Measurements from ENCODE around the gene GABRG3. TPM values are rescaled to one million over a fixed set of nuclear protein-coding genes. Genes with fewer than 3 reads are reported as not detected.

Gene GABRG3
- total and polyA plus RNA-seq, 7 donors = under 0.01 to 0.28 (median 0.05) TPM; not detected in 3

DNA sequence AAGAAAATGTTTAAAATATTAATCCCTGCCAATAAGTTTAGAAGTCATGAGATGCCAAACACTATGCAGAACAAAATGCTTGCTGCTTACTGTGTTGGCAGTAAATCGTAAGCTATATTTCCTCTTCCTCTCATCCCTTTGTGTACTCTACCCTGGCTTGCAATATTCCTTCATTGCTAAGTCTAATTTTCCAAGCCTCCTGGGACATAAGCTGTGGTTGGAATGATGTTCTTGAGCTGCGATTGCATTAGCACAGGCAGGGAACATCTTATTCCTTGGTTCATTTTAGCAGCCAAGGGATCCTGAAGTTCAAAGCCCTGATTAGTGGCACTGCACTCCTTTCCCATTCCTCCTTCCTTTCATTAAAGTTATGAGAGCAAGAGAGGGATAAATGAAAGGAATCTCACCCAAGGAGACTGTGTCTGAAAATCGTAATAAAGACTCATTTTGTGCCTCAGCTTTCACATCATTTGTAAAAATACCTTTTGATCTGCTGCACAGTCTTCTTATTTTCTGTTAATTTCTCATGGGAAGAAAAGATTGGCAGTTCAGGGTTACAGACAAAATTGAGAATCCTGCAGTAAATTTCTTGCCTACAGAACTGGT, 592.9 kb downstream of the GABRG3 start:
- DNase-seq = no peak
- H3K4me1 ChIP-seq = no peaks in the 10 kb centered on the region
- 78 to 80% methylated on average over 3 of the region's 3 CpGs for WGBS, 2 donors
- H3K27ac ChIP-seq = no peak overlapping the region
- H3K36me3 ChIP-seq = no peaks in the 10 kb centered on the region
- peaks cover 0 to 3% (median 0%) of the 10 kb centered on the region in 4 donors for H3K9me3 ChIP-seq
- TF ChIP-seq, protein P1, sequence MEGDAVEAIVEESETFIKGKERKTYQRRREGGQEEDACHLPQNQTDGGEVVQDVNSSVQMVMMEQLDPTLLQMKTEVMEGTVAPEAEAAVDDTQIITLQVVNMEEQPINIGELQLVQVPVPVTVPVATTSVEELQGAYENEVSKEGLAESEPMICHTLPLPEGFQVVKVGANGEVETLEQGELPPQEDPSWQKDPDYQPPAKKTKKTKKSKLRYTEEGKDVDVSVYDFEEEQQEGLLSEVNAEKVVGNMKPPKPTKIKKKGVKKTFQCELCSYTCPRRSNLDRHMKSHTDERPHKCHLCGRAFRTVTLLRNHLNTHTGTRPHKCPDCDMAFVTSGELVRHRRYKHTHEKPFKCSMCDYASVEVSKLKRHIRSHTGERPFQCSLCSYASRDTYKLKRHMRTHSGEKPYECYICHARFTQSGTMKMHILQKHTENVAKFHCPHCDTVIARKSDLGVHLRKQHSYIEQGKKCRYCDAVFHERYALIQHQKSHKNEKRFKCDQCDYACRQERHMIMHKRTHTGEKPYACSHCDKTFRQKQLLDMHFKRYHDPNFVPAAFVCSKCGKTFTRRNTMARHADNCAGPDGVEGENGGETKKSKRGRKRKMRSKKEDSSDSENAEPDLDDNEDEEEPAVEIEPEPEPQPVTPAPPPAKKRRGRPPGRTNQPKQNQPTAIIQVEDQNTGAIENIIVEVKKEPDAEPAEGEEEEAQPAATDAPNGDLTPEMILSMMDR (IDR thresholded peaks at IDR 0.05) = no peak
- TF ChIP-seq EP300 (IDR thresholded peaks at IDR 0.05) (no peak), POLR2AphosphoS5 (IDR thresholded peaks at IDR 0.05) (no peak), POLR2A (IDR thresholded peaks at IDR 0.05) (no peak)
- intact Hi-C loops (cut with DNase I) = no loop called here
- no peak overlapping the region for H3K4me3 ChIP-seq
- no peaks in the 10 kb centered on the region for H3K27me3 ChIP-seq

DNA sequence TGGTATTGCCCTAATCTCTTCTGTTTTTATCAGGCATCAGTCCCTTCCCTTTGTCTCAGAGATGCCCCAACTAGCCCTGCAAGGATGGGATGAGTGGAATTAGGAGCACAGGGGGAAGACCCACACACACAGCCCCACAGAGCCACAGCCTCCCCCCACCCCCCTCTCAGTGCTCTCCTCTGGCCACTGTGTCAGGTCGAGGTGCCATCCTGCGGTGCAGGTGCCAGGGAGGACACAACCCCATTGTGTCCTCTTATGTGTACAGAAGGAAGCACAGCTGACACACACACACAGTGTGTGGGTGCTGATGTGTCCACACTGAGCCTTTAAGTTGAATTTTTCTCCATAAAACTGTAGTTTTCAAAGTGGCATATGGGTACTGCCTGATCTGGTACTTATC, 593.7 kb downstream of the GABRG3 start:
- DNase-seq = no peak
- WGBS, 2 donors = 80 to 85% methylated on average over 2 of the region's 2 CpGs
- intact Hi-C loops (cut with DNase I) = no loop called here

DNA sequence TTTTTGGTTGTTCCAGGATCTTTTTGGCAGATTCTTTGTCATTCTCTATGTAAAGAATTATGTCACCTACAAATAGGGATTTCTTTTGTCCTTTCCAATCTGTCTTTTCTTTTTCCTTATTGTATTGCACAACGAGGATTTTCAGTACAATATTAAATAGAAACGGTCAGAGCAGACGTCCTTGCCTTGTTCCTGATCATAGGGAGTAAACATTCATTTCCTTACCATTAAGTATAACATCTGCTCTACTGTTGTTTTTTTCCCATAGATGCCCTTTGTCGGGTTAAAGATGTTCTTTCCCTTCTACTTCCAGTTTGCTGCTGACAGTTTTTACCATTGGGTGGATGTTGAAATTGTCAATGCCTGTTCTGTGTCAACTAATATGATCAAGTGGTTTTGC, 599.8 kb downstream of the GABRG3 start:
- intact Hi-C loops (cut with DNase I) = no loop called here
- Histone ChIP-seq H3K4me3 (no peak overlapping the region), H3K9me3 (no peaks in the 10 kb centered on the region), H3K27ac (no peak overlapping the region), H3K27me3 (no peaks in the 10 kb centered on the region), H3K36me3 (no peaks in the 10 kb centered on the region), H3K4me1 (no peaks in the 10 kb centered on the region)
- DNase-seq = no peak
- 63 to 64% methylated on average over 4 of the region's 4 CpGs for WGBS, 2 donors
- TF ChIP-seq, protein P1 (IDR thresholded peaks at IDR 0.05) = no peak
- TF ChIP-seq EP300 (IDR thresholded peaks at IDR 0.05) (no peak), POLR2A (IDR thresholded peaks at IDR 0.05) (no peak), POLR2AphosphoS5 (IDR thresholded peaks at IDR 0.05) (no peak)

More for the DNA sequence above, 593.7 kb downstream of the GABRG3 start:
- no peak overlapping the region for H3K4me3 ChIP-seq
- H3K4me1 ChIP-seq = no peaks in the 10 kb centered on the region
- H3K36me3 ChIP-seq = no peaks in the 10 kb centered on the region
- TF ChIP-seq POLR2A (IDR thresholded peaks at IDR 0.05) = no peak
- no peak for TF ChIP-seq EP300 (IDR thresholded peaks at IDR 0.05)
- TF ChIP-seq, protein P1 (IDR thresholded peaks at IDR 0.05) = no peak
- TF ChIP-seq POLR2AphosphoS5 (IDR thresholded peaks at IDR 0.05) = no peak
- no peaks in the 10 kb centered on the region for H3K27me3 ChIP-seq
- peaks cover 0 to 3% (median 0%) of the 10 kb centered on the region in 4 donors for H3K9me3 ChIP-seq
- H3K27ac ChIP-seq = no peak overlapping the region

DNA sequence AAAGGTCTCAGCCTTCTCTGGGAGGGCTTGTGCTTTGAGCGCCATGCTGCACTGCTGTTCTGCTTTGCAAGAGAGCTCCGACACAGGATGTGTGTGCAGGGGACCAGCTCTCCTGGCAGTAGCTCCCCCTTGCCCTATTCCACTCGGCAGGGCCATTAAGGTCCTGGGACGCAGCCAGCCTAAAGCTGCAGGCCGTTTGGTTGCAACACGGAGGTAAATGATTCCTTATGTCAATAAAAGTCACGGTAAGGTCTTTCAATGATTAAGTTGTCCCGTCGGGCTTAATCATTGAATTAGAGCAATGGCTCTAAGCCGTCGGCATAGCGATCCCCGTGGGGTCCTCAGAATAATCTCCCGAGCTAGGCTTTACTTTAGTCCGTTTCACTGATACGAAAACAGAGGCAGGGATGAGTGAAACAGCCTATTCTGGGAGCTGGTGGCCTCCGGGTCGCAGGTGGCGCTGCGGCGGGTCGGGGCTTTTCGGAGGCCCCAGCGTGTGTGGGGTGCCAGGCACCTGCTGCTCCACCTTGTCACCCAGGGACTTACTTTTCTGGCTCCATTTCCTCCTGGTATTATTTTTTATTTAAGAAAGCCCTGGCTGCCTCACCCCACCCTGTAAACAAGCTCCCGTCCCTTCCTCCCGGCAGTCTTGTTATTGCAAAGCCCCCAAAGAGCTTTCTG, 603.0 kb downstream of the GABRG3 start:
- no peaks in the 10 kb centered on the region for H3K9me3 ChIP-seq
- H3K36me3 ChIP-seq = no peaks in the 10 kb centered on the region
- H3K4me1 ChIP-seq = no peaks in the 10 kb centered on the region
- no peak overlapping the region for H3K27ac ChIP-seq
- WGBS, 2 donors = 73 to 80% methylated on average over 26 of the region's 26 CpGs
- no peak overlapping the region for H3K4me3 ChIP-seq
- H3K27me3 ChIP-seq = no peaks in the 10 kb centered on the region
- intact Hi-C loops (cut with DNase I) = no loop called here
- no peak for DNase-seq
- TF ChIP-seq, protein P1 (IDR thresholded peaks at IDR 0.05) = no peak
- TF ChIP-seq POLR2A (IDR thresholded peaks at IDR 0.05) (no peak), EP300 (IDR thresholded peaks at IDR 0.05) (no peak), POLR2AphosphoS5 (IDR thresholded peaks at IDR 0.05) (no peak)
